ENCODE data around the gene PBLD. TPM values are rescaled to one million over a fixed set of nuclear protein-coding genes. Genes with fewer than 3 reads are reported as not detected.
A peak's percentile ranks its signal among the peaks of the same experiment; 100 is the strongest.

Gene PBLD
- total RNA-seq, 1 experiment from 2014 or later, result 11.7 TPM

GRCh38 chr10:68303849-68304412, 28.8 kb downstream of the PBLD start:
- peaks cover 14% of the 10 kb centered on the region for H3K4me1 ChIP-seq (replicated peaks; ENCODE audit: insufficient read depth)

DNA sequence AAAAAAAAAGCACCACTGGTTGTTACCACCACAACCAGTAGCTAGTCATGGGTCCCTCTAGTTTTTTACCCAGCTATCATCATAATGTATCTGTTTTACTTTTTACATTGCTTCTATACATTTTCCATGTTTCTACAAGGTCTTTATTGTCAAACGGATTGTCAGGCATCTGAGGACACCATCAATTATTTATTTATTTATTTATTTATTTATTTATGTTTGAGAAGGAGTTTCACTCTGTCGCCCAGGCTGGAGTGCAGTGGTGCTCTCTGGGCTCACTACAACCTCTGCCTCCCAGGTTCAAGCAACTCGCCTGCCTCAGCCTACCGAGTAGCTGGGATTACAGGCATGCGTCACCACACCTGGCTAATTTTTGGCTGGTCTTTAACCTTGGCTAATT, 29.9 kb downstream of the PBLD start:
- BruUV-seq (replicated peaks), result no TSS peak
- Histone ChIP-seq H2AFZ (no peak overlapping the region), H3K36me3 (ENCODE audit: low read depth) (no peaks in the 10 kb centered on the region), H3K9me3 (ENCODE audit: insufficient read depth, low read depth) (no peaks in the 10 kb centered on the region), H4K20me1 (ENCODE audit: insufficient read depth) (no peaks in the 10 kb centered on the region), H3K4me1 (replicated peaks; ENCODE audit: insufficient read depth) (peaks cover 14% of the 10 kb centered on the region), H3K27ac (no peak overlapping the region), H3K9me2 (ENCODE audit: insufficient read depth) (no peaks in the 10 kb centered on the region), H3K4me3 (no peak overlapping the region), H3K4me2 (no peak overlapping the region), H3K79me2 (ENCODE audit: low read depth) (no peaks in the 10 kb centered on the region), H3K27me3 (ENCODE audit: insufficient read depth, low read depth) (no peaks in the 10 kb centered on the region), H3F3A (ENCODE audit: insufficient read depth, low read depth) (0 out of 2 replicates have a peak, but pooled peaks cover 3% of the 10 kb centered on the region)
- intact Hi-C loops (cut with micrococcal nuclease; ENCODE audit: unreplicated experiment), result loop anchor here (1.0 to 5.0 kb wide), 6 partner anchors 91 to 636 kb away; partner anchors contain the start of gene CTNNA3
- ChIA-PET POLR2A (ENCODE audit: unreplicated experiment) (interaction anchor here (0.6 kb wide), 2 partner anchors 39 to 145 kb away, joined by 15 to 24 read pairs; no protein-coding TSS in a partner anchor), CTCF (interaction anchor here (0.6 to 2.8 kb wide), 5 partner anchors 50 to 734 kb away, joined by 3 to 24 read pairs (median 5); no protein-coding TSS in a partner anchor)
- TF ChIP-seq EZH2 (IDR thresholded peaks at IDR 0.05; ENCODE audit: low read depth) (no peak), CTCF (conservative IDR thresholded peaks at IDR 0.05) (no peak)
- no peak for DNase-seq

More at GRCh38 chr10:68303849-68304412, 28.8 kb downstream of the PBLD start:
- Histone ChIP-seq H3F3A (ENCODE audit: insufficient read depth, low read depth) (0 out of 2 replicates have a peak, but pooled peaks cover 3% of the 10 kb centered on the region), H3K27me3 (ENCODE audit: insufficient read depth, low read depth) (no peaks in the 10 kb centered on the region), H4K20me1 (ENCODE audit: insufficient read depth) (no peaks in the 10 kb centered on the region), H3K4me2 (no peak overlapping the region), H3K27ac (no peak overlapping the region), H3K36me3 (ENCODE audit: low read depth) (no peaks in the 10 kb centered on the region), H3K4me3 (no peak overlapping the region), H3K9me3 (ENCODE audit: insufficient read depth, low read depth) (no peaks in the 10 kb centered on the region), H3K9me2 (ENCODE audit: insufficient read depth) (no peaks in the 10 kb centered on the region), H2AFZ (no peak overlapping the region), H3K79me2 (ENCODE audit: low read depth) (no peaks in the 10 kb centered on the region)
- no peak for TF ChIP-seq EZH2 (IDR thresholded peaks at IDR 0.05; ENCODE audit: low read depth)
- no peak for DNase-seq
- intact Hi-C loops (cut with micrococcal nuclease; ENCODE audit: unreplicated experiment), result loop anchor here (2.0 to 5.0 kb wide), 3 partner anchors 515 to 637 kb away; partner anchors contain the start of gene CTNNA3
- ChIA-PET CTCF (interaction anchor here (0.6 to 0.7 kb wide), 2 partner anchors 94 to 592 kb away, joined by 3 read pairs; no protein-coding TSS in a partner anchor), POLR2A (ENCODE audit: unreplicated experiment) (no interaction called here)
- no TSS peak for BruUV-seq (replicated peaks)

GRCh38 chr10:68302503-68302823, 30.3 kb downstream of the PBLD start:
- Histone ChIP-seq H3K27ac (no peak overlapping the region), H3K9me3 (ENCODE audit: insufficient read depth, low read depth) (no peaks in the 10 kb centered on the region), H3K4me1 (replicated peaks; ENCODE audit: insufficient read depth) (peaks cover 14% of the 10 kb centered on the region), H3K36me3 (ENCODE audit: low read depth) (no peaks in the 10 kb centered on the region), H3K4me3 (no peak overlapping the region), H3F3A (ENCODE audit: insufficient read depth, low read depth) (0 out of 2 replicates have a peak, but pooled peaks cover 3% of the 10 kb centered on the region), H3K4me2 (no peak overlapping the region), H3K27me3 (ENCODE audit: insufficient read depth, low read depth) (no peaks in the 10 kb centered on the region), H2AFZ (no peak overlapping the region), H4K20me1 (ENCODE audit: insufficient read depth) (no peaks in the 10 kb centered on the region), H3K9me2 (ENCODE audit: insufficient read depth) (no peaks in the 10 kb centered on the region), H3K79me2 (ENCODE audit: low read depth) (no peaks in the 10 kb centered on the region)
- no peak for TF ChIP-seq EZH2 (IDR thresholded peaks at IDR 0.05; ENCODE audit: low read depth)
- TF ChIP-seq CTCF (conservative IDR thresholded peaks at IDR 0.05), result peak; percentile 49; the same call in 1 of the 2 replicates
- DNase-seq, result peak in 1 of 2 experiments; percentile 6
- CTCF ChIA-PET, result interaction anchor here (0.6 to 2.8 kb wide), 8 partner anchors 50 to 606 kb away, joined by 3 to 24 read pairs (median 4); no protein-coding TSS in a partner anchor
- POLR2A ChIA-PET (ENCODE audit: unreplicated experiment), result interaction anchor here (0.6 kb wide), 2 partner anchors 38 to 145 kb away, joined by 15 to 24 read pairs; no protein-coding TSS in a partner anchor
- no TSS peak for BruUV-seq (replicated peaks)
- intact Hi-C loops (cut with micrococcal nuclease; ENCODE audit: unreplicated experiment), result loop anchor here (1.0 to 5.0 kb wide), 6 partner anchors 90 to 635 kb away; partner anchors contain the start of gene CTNNA3
